ENCODE results near the gene BAHCC1. TPM values are rescaled to one million over a fixed set of nuclear protein-coding genes. Genes with fewer than 3 reads are reported as not detected.

The BAHCC1 gene
- total RNA-seq, 1 experiment from 2014 or later = 3.1 TPM

GRCh38 chr17:81449351-81449750, 54.1 kb downstream of the BAHCC1 start:
- Histone ChIP-seq H2BK5ac (ENCODE audit: insufficient read length, low read length) (no peak overlapping the region), H4K5ac (ENCODE audit: insufficient read length, low read depth, low read length) (no peak overlapping the region), H3K4me2 (ENCODE audit: insufficient read depth, insufficient read length, low read length) (no peak overlapping the region), H3K23me2 (ENCODE audit: insufficient read length, low read depth, low read length, poor library complexity, severe bottlenecking) (no peaks in the 10 kb centered on the region), H4K91ac (ENCODE audit: insufficient read length, low read depth, low read length) (no peak overlapping the region), H2BK12ac (ENCODE audit: insufficient read length, low read depth, low read length) (no peak overlapping the region), H3T11ph (ENCODE audit: low read length) (no peak overlapping the region), H2AK5ac (ENCODE audit: insufficient read length, low read length) (no peak overlapping the region), H4K20me1 (ENCODE audit: control insufficient read depth, insufficient read depth, insufficient read length) (no peaks in the 10 kb centered on the region), H3K14ac (ENCODE audit: insufficient read depth, low read length) (no peak overlapping the region), H3K4me1 (ENCODE audit: insufficient read depth, low read length) (no peaks in the 10 kb centered on the region), H2BK15ac (ENCODE audit: low read depth, low read length) (no peak overlapping the region), H3K27ac (ENCODE audit: insufficient read length, low read depth, low read length) (no peak overlapping the region), H2BK20ac (ENCODE audit: low read depth, low read length, poor library complexity, severe bottlenecking) (no peak overlapping the region), H3K18ac (ENCODE audit: insufficient read length, low read depth, low read length) (no peak overlapping the region), H2AFZ (ENCODE audit: low read length) (no peak overlapping the region), H3K56ac (ENCODE audit: insufficient read length, low read depth, low read length) (no peak overlapping the region), H3K23ac (ENCODE audit: insufficient read length, low read depth, low read length) (no peak overlapping the region), H4K8ac (replicated peaks; ENCODE audit: insufficient read length, low read depth, low read length) (no peak overlapping the region), H3K79me2 (ENCODE audit: insufficient read depth, low read length) (no peaks in the 10 kb centered on the region), H3K9ac (ENCODE audit: extremely low read depth, insufficient read length, low read length) (no peak overlapping the region), H2BK120ac (ENCODE audit: low read depth, low read length, poor library complexity, severe bottlenecking) (no peak overlapping the region), H3K79me1 (ENCODE audit: insufficient read depth, low read depth, low read length, poor library complexity, severe bottlenecking) (no peaks in the 10 kb centered on the region), H3K9me3 (ENCODE audit: control insufficient read depth, low read depth, low read length) (no peaks in the 10 kb centered on the region), H3K4ac (ENCODE audit: low read depth, low read length) (no peak overlapping the region), H3K27me3 (ENCODE audit: insufficient read depth, low read length) (no peaks in the 10 kb centered on the region)
- Mint-ChIP-seq H3K27ac (no peak overlapping the region), H3K4me3 (no peak overlapping the region), H3K27me3 (ENCODE audit: low read depth) (no peaks in the 10 kb centered on the region; the same call in none of the 2 replicates), H3K9me3 (no peaks in the 10 kb centered on the region), H3K4me1 (peaks cover 2 to 3% of the 10 kb centered on the region in 2 experiments; a peak in 2 of 4 replicates), H3K36me3 (ENCODE audit: insufficient read depth in 1 of 3, low read depth in 3 of 3) (no peaks in the 10 kb centered on the region)
- no peak for DNase-seq
- no CpG with 5 or more reads among the region's 8 CpGs for WGBS (ENCODE audit: extremely low coverage, insufficient read length, low lambda C conversion rate)
- TF ChIP-seq CTCF (conservative IDR thresholded peaks at IDR 0.05) = no peak
